ENCODE measurements around the gene WFIKKN1.

WFIKKN1 gene

GRCh38 chr16:672851-673250, 42.1 kb downstream of the WFIKKN1 start:
- H3K27ac ChIP-seq = no peak overlapping the region
- no peak for TF ChIP-seq CTCF (IDR thresholded peaks at IDR 0.05; ENCODE audit: low read depth, low read length)
- no peaks in the 10 kb centered on the region for H3K27me3 ChIP-seq (ENCODE audit: insufficient read depth, low read depth, severe bottlenecking)
- no peak for DNase-seq
- no peak overlapping the region for H3K4me3 ChIP-seq (ENCODE audit: low read depth, low read length)
- no peaks in the 10 kb centered on the region for H3K9me3 ChIP-seq (ENCODE audit: severe bottlenecking)
- H3K36me3 ChIP-seq = peaks cover 59% of the 10 kb centered on the region

- H3K9me3 ChIP-seq (ENCODE audit: severe bottlenecking) = no peaks in the 10 kb centered on the region
- peaks cover 54% of the 10 kb centered on the region for H3K36me3 ChIP-seq
- H3K4me3 ChIP-seq (ENCODE audit: low read depth, low read length) = no peak overlapping the region
- no peaks in the 10 kb centered on the region for H3K27me3 ChIP-seq (ENCODE audit: insufficient read depth, low read depth, severe bottlenecking)
- no peak overlapping the region for H3K27ac ChIP-seq
- TF ChIP-seq CTCF (IDR thresholded peaks at IDR 0.05; ENCODE audit: low read depth, low read length) = no peak
- no peak for DNase-seq
Measured at GRCh38 chr16:673399-673991, 42.7 kb downstream of the WFIKKN1 start.

GRCh38 chr16:674214-674881, 43.6 kb downstream of the WFIKKN1 start:
- H3K27ac ChIP-seq = no peak overlapping the region
- TF ChIP-seq CTCF (IDR thresholded peaks at IDR 0.05; ENCODE audit: low read depth, low read length) = no peak

GRCh38 chr16:674968-675883, 44.4 kb downstream of the WFIKKN1 start, which contains the start of gene RHBDL1:
RHBDL1 (plus strand) TSS chr16:675671; CDS start chr16:675791, 120 bp downstream.
- peaks cover 38% of the 10 kb centered on the region for H3K36me3 ChIP-seq
- no peaks in the 10 kb centered on the region for H3K27me3 ChIP-seq (ENCODE audit: insufficient read depth, low read depth, severe bottlenecking)
- no peak within 1 kb of the TSS for H3K27ac ChIP-seq
- DNase-seq = peak; percentile 78
- no peaks in the 10 kb centered on the region for H3K9me3 ChIP-seq (ENCODE audit: severe bottlenecking)
- H3K4me3 ChIP-seq (ENCODE audit: low read depth, low read length) = peak within 1 kb of the TSS; percentile 24
- TF ChIP-seq CTCF (IDR thresholded peaks at IDR 0.05; ENCODE audit: low read depth, low read length) = 0 out of 2 replicates have a peak, but pooled peaks have one; percentile 15

More at GRCh38 chr16:674214-674881, 43.6 kb downstream of the WFIKKN1 start:
- no peak for DNase-seq
- Histone ChIP-seq H3K36me3 (peaks cover 47% of the 10 kb centered on the region), H3K4me3 (ENCODE audit: low read depth, low read length) (no peak overlapping the region), H3K27me3 (ENCODE audit: insufficient read depth, low read depth, severe bottlenecking) (no peaks in the 10 kb centered on the region), H3K9me3 (ENCODE audit: severe bottlenecking) (no peaks in the 10 kb centered on the region)

GRCh38 chr16:675884-676564, 45.2 kb downstream of the WFIKKN1 start:
- Histone ChIP-seq H3K4me3 (ENCODE audit: low read depth, low read length) (peak overlapping the region; percentile 11), H3K27ac (no peak overlapping the region), H3K9me3 (ENCODE audit: severe bottlenecking) (no peaks in the 10 kb centered on the region), H3K36me3 (peaks cover 31% of the 10 kb centered on the region), H3K27me3 (ENCODE audit: insufficient read depth, low read depth, severe bottlenecking) (no peaks in the 10 kb centered on the region)
- no peak for TF ChIP-seq CTCF (IDR thresholded peaks at IDR 0.05; ENCODE audit: low read depth, low read length)
- no peak for DNase-seq

Measured in WERI-Rb-1 (cell line).